IPS DF 4.7 (cell line): ENCODE results near the gene PPM1B.
"Not testable (repeated sequence)": the region's sequence is repeated elsewhere in the genome, so short reads cannot be mapped to it uniquely, and the experiment has no call there.

Source experiments
- DNase-seq: peaks from one replicate; pipeline ENCODE4 v3.0.0-alpha.2; 2013; ENCODE audit warnings: low spot score; ENCODE audit errors: extremely low read depth

PPM1B gene

DNA sequence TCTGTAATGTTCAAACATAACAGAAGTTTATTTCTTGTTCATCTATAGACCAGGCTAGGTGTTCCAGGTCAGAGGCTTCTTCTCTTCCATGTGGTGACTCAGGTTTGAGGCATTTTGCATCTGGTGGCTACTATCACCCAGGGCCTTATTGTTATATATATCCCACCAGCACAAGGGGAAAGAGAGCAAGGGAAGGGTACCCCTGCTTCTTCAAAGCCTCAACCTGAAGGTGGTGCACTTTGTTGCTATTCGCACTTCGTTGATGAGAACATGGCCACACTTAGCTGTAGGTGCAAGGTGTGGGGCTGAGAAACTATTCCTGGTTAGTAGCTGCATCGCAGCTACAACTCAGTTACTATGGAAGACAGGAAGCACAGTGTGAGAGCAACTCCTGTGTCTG lies 79.2 kb downstream of the PPM1B start:
- DNase-seq = peak; percentile 56

- DNase-seq = not testable (repeated sequence)
Observed at GRCh38 chr2:44249269-44249668, 80.6 kb downstream of the PPM1B start.

GRCh38 chr2:44250376-44250775 lies 81.7 kb downstream of the PPM1B start:
- DNase-seq = no peak

GRCh38 chr2:44254023-44254422 lies 85.3 kb downstream of the PPM1B start:
- no peak for DNase-seq

DNA sequence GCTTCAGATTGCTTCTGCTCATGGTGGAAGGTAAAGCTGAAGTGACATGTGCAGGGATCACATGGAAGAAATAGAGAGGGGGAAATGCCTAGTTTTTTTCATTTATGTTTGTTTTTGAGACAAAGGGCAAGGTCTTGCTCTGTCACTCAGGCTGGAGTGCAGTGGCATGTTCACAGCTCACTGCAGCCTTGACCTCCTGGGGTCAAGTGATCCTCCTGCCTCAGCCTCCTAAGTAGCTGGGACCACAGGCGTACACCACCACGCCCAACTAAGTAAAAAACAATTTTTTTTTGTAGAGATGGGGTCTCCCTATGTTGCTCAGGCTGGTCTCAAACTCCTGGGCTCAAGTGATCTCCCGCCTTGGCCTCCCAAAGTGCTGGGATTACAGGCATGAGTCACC lies 87.0 kb downstream of the PPM1B start:
- not testable (repeated sequence) for DNase-seq

- not testable (repeated sequence) for DNase-seq
Observed at GRCh38 chr2:44257802-44258201, 89.1 kb downstream of the PPM1B start.

DNA sequence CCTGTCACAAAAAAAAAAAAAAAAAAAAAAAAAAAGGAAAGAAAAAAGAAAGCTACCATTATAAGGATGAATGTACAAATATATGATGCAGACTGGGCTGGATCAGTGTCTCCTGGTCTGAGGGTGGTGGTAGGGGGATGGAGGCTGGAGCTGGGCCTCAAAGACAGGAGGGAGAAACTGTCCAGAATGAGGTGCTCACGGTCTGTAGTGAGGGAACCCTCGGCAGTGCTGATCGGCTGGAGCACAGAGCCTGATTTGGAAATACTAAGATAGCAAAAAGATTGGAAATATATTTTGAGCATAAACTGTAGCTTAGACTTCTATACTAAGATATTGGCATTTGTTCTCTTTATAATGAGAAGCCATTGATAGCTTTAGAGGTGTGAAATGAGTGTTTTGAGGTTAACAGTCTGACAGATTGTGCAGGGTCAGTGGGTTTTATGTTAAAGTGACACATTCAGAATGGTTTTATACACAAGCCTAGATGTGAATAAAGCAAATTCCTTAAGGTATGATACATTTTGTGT lies 98.7 kb downstream of the PPM1B start:
- no peak for DNase-seq

- DNase-seq = no peak
Observed at GRCh38 chr2:44267796-44268648, 99.3 kb downstream of the PPM1B start.

GRCh38 chr2:44269831-44270230 lies 101.2 kb downstream of the PPM1B start:
- DNase-seq = no peak

DNA sequence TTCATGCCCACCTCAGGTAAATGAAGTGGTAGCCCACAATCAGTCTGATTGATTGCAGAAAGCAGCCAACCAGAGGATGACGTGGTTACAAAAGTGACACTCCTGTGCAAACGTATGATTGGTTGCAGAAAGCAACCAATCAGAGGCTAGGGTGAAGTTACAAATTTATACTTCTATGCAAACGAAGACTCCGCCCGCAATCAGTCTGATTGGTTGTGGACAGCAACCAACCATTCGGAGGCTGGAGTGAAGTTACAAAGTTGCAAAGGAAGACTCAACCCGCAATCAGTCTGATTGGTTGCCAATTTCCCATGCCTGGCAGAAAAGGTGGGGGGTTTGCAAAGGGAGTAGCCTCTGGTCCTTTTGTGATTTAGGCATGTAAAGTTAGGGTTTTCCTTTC lies 102.6 kb downstream of the PPM1B start:
- no peak for DNase-seq

DNA sequence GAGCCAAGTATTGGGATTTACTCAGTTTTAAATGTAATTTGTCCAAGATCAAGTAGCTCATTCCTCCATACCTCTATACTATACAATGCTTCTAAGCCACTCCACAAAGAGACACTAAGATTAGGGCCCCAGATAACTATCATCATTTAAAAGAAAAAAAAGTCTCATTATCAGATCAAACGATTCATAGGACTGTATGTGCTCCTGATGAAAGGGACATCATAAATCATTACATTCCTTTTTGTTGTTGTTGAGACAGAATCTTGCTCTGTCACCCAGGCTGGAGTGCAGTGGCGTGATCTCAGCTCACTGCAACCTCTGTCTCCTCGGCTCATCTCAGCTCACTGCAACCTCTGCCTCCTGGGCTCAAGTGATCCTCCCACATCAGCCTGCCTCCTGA lies 104.4 kb downstream of the PPM1B start:
- DNase-seq = no peak

- no peak for DNase-seq
Observed at GRCh38 chr2:44273596-44273995, 104.9 kb downstream of the PPM1B start.

- no peak for DNase-seq
Observed at GRCh38 chr2:44275927-44276303, 107.2 kb downstream of the PPM1B start.

DNA sequence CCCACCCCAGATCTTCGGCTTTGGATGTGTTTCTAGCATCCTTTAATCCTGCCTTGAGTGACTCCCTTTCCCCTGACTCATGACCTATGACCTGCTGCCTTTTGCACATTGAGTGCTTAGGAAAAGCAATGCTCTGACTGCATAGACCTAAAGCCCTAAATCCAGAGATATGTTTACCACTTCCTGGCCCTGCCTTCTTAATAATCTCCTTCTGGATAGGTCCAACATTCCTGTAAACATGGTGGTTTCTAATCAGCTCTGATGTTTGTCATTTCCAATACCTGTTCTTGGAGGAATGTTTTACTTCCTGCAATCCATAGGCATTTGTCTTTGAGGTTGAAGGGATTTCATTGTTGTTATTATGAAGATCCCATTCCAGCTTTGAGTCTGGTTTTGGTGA lies 108.9 kb downstream of the PPM1B start:
- no peak for DNase-seq

GRCh38 chr2:44280869-44281268 lies 112.2 kb downstream of the PPM1B start:
- no peak for DNase-seq
